ENCODE data around the gene RIN2. TPM values are rescaled to one million over a fixed set of nuclear protein-coding genes. Genes with fewer than 3 reads are reported as not detected.

The RIN2 gene
- total RNA-seq, 1 experiment from 2014 or later = 36.7 TPM

DNA sequence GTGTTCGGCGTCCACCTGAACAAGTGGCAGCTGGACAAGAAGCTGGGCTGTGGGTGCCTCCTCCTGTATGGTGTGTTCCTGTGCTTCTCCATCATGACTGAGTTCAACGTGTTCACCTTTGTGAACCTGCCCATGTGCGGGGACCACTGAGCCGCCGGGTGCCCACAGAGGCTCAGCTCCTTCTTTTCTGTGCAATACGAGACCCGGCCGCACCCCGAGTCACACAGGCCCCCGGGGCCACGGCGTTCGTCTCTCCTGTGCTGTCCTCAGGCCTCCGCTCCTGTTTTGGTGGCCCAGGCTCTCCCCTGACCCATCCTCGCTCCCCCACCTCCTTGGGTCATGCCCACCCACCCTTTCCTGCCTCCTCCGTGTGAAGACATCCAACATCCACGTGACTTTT is 37.1 kb upstream of the RIN2 start:
- Mint-ChIP-seq H3K9me3 (ENCODE audit: unreplicated experiment) (peaks cover 21% of the 10 kb centered on the region), H3K27me3 (ENCODE audit: insufficient read depth, unreplicated experiment) (no peaks in the 10 kb centered on the region), H3K27ac (ENCODE audit: unreplicated experiment) (no peak overlapping the region), H3K4me3 (ENCODE audit: unreplicated experiment) (no peak overlapping the region), H3K36me3 (ENCODE audit: insufficient read depth, unreplicated experiment) (no peaks in the 10 kb centered on the region), H3K4me1 (ENCODE audit: low read depth, unreplicated experiment) (no peaks in the 10 kb centered on the region)
- Histone ChIP-seq H3K4me3 (ENCODE audit: low read depth, low read length) (no peak overlapping the region), H3K4me1 (no peaks in the 10 kb centered on the region), H3K9me3 (peaks cover 13% of the 10 kb centered on the region), H3K27me3 (replicated peaks; ENCODE audit: control insufficient read depth, insufficient read depth, low read length) (no peaks in the 10 kb centered on the region), H3K36me3 (ENCODE audit: control insufficient read depth, insufficient read depth, low read length) (no peaks in the 10 kb centered on the region)
- no TSS peak for BruUV-seq (replicated peaks)
- TF ChIP-seq CTCF (IDR thresholded peaks at IDR 0.05; ENCODE audit: insufficient read depth in 1 of 2, low read depth in 1 of 2, low read length in 1 of 2, severe bottlenecking in 1 of 2, unreplicated experiment in 1 of 2) = no peak
- intact Hi-C loops (cut with micrococcal nuclease; ENCODE audit: unreplicated experiment) = no loop called here
- DNase-seq = no peak
- ChIA-PET POLR2A (no interaction called here), CTCF (no interaction called here)

- H3K27me3 Mint-ChIP-seq (ENCODE audit: insufficient read depth, unreplicated experiment) = no peaks in the 10 kb centered on the region
- POLR2A ChIA-PET = no interaction called here
- no peaks in the 10 kb centered on the region for H3K36me3 ChIP-seq (ENCODE audit: control insufficient read depth, insufficient read depth, low read length)
- no peak for DNase-seq
- no TSS peak for BruUV-seq (replicated peaks)
- no peaks in the 10 kb centered on the region for H3K4me1 ChIP-seq
- intact Hi-C loops (cut with micrococcal nuclease; ENCODE audit: unreplicated experiment) = no loop called here
- H3K4me3 ChIP-seq (ENCODE audit: low read depth, low read length) = no peak overlapping the region
- no peaks in the 10 kb centered on the region for H3K4me1 Mint-ChIP-seq (ENCODE audit: low read depth, unreplicated experiment)
- no peak for TF ChIP-seq CTCF (IDR thresholded peaks at IDR 0.05; ENCODE audit: insufficient read depth in 1 of 2, low read depth in 1 of 2, low read length in 1 of 2, severe bottlenecking in 1 of 2, unreplicated experiment in 1 of 2)
- no peak overlapping the region for H3K27ac Mint-ChIP-seq (ENCODE audit: unreplicated experiment)
- H3K36me3 Mint-ChIP-seq (ENCODE audit: insufficient read depth, unreplicated experiment) = no peaks in the 10 kb centered on the region
- peaks cover 14% of the 10 kb centered on the region for H3K9me3 Mint-ChIP-seq (ENCODE audit: unreplicated experiment)
- H3K9me3 ChIP-seq = no peaks in the 10 kb centered on the region
- H3K4me3 Mint-ChIP-seq (ENCODE audit: unreplicated experiment) = no peak overlapping the region
- CTCF ChIA-PET = no interaction called here
- no peaks in the 10 kb centered on the region for H3K27me3 ChIP-seq (replicated peaks; ENCODE audit: control insufficient read depth, insufficient read depth, low read length)
These were observed 35.0 kb upstream of the RIN2 start for GRCh38 chr20:19723051-19723450.

DNA sequence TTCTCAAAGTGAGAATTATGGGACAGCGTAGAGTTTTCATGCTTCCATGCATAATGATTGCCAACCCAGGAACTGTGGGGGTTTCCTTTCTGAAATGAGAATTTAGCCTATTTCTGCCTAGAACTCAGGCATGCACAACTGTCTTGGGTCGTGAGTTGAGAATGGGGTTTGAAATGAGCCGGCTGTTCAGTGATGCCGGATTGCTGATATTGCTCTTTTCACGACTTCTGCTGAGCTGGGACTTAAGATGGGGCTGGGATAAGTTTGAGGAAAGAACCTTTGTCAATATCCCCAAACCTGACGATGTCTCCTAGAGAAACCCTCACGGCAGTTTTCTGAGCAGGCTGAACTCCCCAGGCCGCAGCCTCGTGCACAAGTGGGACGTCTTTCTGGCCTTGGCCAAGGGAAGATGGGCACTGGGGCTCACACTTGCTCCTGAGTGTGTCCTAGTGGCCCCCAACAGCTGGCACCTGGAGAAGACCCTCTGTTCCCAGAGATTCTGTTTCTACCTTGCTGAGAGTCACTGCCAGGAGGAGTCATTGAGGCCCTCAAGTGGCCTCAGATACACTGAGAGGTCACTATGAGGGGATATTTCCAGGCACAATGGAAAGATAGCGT is 34.1 kb upstream of the RIN2 start:
- ChIA-PET CTCF (no interaction called here), POLR2A (no interaction called here)
- BruUV-seq (replicated peaks) = no TSS peak
- Histone ChIP-seq H3K9me3 (no peaks in the 10 kb centered on the region), H3K4me3 (ENCODE audit: low read depth, low read length) (no peak overlapping the region), H3K27me3 (replicated peaks; ENCODE audit: control insufficient read depth, insufficient read depth, low read length) (no peaks in the 10 kb centered on the region), H3K4me1 (no peaks in the 10 kb centered on the region), H3K36me3 (ENCODE audit: control insufficient read depth, insufficient read depth, low read length) (no peaks in the 10 kb centered on the region)
- no peaks in the 10 kb centered on the region for H3K36me3 Mint-ChIP-seq (ENCODE audit: insufficient read depth, unreplicated experiment)
- no peak overlapping the region for H3K27ac Mint-ChIP-seq (ENCODE audit: unreplicated experiment)
- H3K4me1 Mint-ChIP-seq (ENCODE audit: low read depth, unreplicated experiment) = no peaks in the 10 kb centered on the region
- no peak for TF ChIP-seq CTCF (IDR thresholded peaks at IDR 0.05; ENCODE audit: insufficient read depth in 1 of 2, low read depth in 1 of 2, low read length in 1 of 2, severe bottlenecking in 1 of 2, unreplicated experiment in 1 of 2)
- intact Hi-C loops (cut with micrococcal nuclease; ENCODE audit: unreplicated experiment) = no loop called here
- no peak for DNase-seq
- peaks cover 6% of the 10 kb centered on the region for H3K9me3 Mint-ChIP-seq (ENCODE audit: unreplicated experiment)
- no peak overlapping the region for H3K4me3 Mint-ChIP-seq (ENCODE audit: unreplicated experiment)
- no peaks in the 10 kb centered on the region for H3K27me3 Mint-ChIP-seq (ENCODE audit: insufficient read depth, unreplicated experiment)
